ENCODE data around the gene RTP2. TPM values are rescaled to one million over a fixed set of nuclear protein-coding genes. Genes with fewer than 3 reads are reported as not detected.

Gene RTP2
- total and polyA plus RNA-seq, 9 of the 15 experiments (the other 6 are each of a cell fraction or from before 2014, with no cell fraction given): not detected

DNA sequence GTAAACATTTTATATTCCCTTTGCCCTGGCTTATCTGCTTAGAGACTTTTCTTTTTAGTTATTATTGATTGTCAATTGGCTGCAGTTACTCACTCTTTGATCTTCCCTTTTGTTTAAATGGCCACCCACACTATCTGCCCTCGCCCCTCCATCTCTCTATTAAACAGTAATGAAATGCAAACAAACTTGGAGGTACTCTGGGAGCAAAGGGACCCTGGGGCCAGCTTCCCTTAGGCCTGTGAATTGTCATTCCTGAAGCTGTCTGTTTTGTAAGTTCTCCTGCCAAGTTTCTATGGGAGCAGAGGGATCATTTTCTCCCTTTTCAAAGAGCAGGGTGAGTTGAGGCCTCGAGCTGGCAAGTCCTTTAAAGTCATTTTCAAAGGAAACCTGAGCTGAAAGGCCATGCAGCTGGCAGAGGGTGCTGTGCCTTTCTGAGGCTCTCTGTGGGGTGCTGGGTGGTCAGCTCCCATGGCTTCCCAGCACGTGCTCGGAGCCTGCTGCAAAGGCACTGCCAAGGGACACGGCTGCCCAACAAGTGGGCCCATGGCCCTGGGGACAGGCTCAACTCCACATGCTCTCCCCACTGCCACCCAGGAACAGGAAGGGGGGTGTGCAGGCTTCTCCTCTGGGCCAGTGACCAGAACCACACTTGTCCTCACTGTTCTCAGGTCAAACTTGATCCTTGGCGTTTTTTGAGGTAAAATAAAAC is 17.4 kb upstream of the RTP2 start (continued):
- TF ChIP-seq JUN (IDR thresholded peaks at IDR 0.05; ENCODE audit: borderline replicate concordance, low read depth, low read length) (no peak), JUN (CRISPR knock-in tag; IDR thresholded peaks at IDR 0.05; ENCODE audit: borderline replicate concordance) (no peak), SNRNP70 (optimal IDR thresholded peaks at IDR 0.05; ENCODE audit: low read depth, low read length) (no peak), MTF1 (CRISPR knock-in tag; IDR thresholded peaks at IDR 0.05; ENCODE audit: borderline replicate concordance) (no peak), SMAD4 (CRISPR knock-in tag; conservative IDR thresholded peaks at IDR 0.05) (no peak), ZNF282 (CRISPR knock-in tag; IDR thresholded peaks at IDR 0.05) (no peak), MXI1 (IDR thresholded peaks at IDR 0.05; ENCODE audit: low read depth, low read length) (no peak)

- FAIRE-seq (no peak), DNase-seq (ENCODE audit: extremely low read depth in 1 of 4, low spot score in 3 of 4) (no peak), ATAC-seq (no peak)
- no peaks in the 10 kb centered on the region for H3K4me1 ChIP-seq (replicated peaks in 1 of 2; ENCODE audit: control insufficient read depth in 2 of 2, insufficient read depth in 2 of 2, low read length in 2 of 2)
- H3K4me3 ChIP-seq: no peak overlapping the region
- intact Hi-C loops (cut with micrococcal nuclease) (loop anchor here (10.0 kb wide), 1 partner anchor 604 kb away; no protein-coding TSS in a partner anchor), in situ Hi-C loops (cut with MboI) (no loop called here)
- no peaks in the 10 kb centered on the region for H4K20me1 ChIP-seq (replicated peaks; ENCODE audit: control insufficient read depth, insufficient read depth, low read length)
- no peak overlapping the region for H3K27ac ChIP-seq (ENCODE audit: extremely low read depth, low read depth, low read length)
- 23% methylated on average over 5 of the region's 5 CpGs for WGBS (ENCODE audit: insufficient coverage, low coverage, missing lambda C conversion rate)
- H2AFZ ChIP-seq (ENCODE audit: low read depth, low read length): no peak overlapping the region
- H3K9me1 ChIP-seq (ENCODE audit: control insufficient read depth, insufficient read depth, low read length): no peaks in the 10 kb centered on the region
- no peak overlapping the region for H3K4me2 ChIP-seq (ENCODE audit: insufficient read depth, low read length)
- BruUV-seq (replicated peaks): no TSS peak
- ChIA-PET CTCF (ENCODE audit: low intra/inter-chr PET ratio) (no interaction called here), POLR2A (interaction anchor here (0.7 to 1.1 kb wide), 2 partner anchors 22 to 334 kb away, joined by 3 to 4 read pairs; no protein-coding TSS in a partner anchor)
- no peaks in the 10 kb centered on the region; the same call in 1 of the 2 replicates for H3K9me3 ChIP-seq (replicated peaks; ENCODE audit: control insufficient read depth, insufficient read depth, low read depth, low read length)
- H3K9ac ChIP-seq (ENCODE audit: insufficient read depth in 1 of 2, low read depth in 2 of 2, low read length in 2 of 2): no peak overlapping the region
- H3K36me3 ChIP-seq (ENCODE audit: control insufficient read depth, insufficient read depth, low read length): no peaks in the 10 kb centered on the region
- H3K79me2 ChIP-seq (ENCODE audit: control insufficient read depth, insufficient read depth, low read length): no peaks in the 10 kb centered on the region
- no peaks in the 10 kb centered on the region; a peak in 1 of 5 replicates for H3K27me3 ChIP-seq (ENCODE audit: control insufficient read depth in 2 of 2, insufficient read depth in 2 of 2, low read length in 2 of 2)
- TF ChIP-seq GATAD2A (IDR thresholded peaks at IDR 0.05) (no peak), RREB1 (CRISPR knock-in tag; IDR thresholded peaks at IDR 0.05) (no peak), ZNF583 (CRISPR knock-in tag; IDR thresholded peaks at IDR 0.05) (no peak)
- TF ChIP-seq, protein P1, sequence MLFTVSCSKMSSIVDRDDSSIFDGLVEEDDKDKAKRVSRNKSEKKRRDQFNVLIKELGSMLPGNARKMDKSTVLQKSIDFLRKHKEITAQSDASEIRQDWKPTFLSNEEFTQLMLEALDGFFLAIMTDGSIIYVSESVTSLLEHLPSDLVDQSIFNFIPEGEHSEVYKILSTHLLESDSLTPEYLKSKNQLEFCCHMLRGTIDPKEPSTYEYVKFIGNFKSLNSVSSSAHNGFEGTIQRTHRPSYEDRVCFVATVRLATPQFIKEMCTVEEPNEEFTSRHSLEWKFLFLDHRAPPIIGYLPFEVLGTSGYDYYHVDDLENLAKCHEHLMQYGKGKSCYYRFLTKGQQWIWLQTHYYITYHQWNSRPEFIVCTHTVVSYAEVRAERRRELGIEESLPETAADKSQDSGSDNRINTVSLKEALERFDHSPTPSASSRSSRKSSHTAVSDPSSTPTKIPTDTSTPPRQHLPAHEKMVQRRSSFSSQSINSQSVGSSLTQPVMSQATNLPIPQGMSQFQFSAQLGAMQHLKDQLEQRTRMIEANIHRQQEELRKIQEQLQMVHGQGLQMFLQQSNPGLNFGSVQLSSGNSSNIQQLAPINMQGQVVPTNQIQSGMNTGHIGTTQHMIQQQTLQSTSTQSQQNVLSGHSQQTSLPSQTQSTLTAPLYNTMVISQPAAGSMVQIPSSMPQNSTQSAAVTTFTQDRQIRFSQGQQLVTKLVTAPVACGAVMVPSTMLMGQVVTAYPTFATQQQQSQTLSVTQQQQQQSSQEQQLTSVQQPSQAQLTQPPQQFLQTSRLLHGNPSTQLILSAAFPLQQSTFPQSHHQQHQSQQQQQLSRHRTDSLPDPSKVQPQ (CRISPR knock-in tag; IDR thresholded peaks at IDR 0.05; ENCODE audit: borderline replicate concordance): no peak
Observed at GRCh38 chr3:187718802-187719201, 16.4 kb upstream of the RTP2 start.

Data from K562 (cell line).